ENCODE measurements around the gene NAV2.
"Not testable (repeated sequence)": the region's sequence is repeated elsewhere in the genome, so short reads cannot be mapped to it uniquely, and the experiment has no call there.

Gene NAV2

DNA sequence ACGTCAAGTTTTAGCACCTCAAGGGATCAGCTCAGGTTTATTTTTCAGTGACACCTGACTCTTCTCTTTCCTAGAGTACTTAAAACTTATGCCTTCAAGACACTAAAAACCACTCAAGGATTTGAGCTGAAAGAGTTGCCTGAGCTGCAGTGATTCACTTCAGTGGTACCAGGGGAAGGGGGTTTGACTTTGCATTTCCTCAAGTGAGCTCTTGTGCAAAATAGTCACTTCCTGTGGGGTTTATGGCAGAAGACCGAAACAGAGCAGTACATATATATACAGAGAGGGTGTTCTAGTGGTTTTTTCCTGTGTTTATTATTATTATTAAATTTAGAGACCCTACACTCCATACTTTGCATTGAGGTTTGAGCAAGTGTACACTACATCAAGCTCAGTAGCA lies 386.9 kb downstream of the NAV2 start:
- no peak for DNase-seq

DNA sequence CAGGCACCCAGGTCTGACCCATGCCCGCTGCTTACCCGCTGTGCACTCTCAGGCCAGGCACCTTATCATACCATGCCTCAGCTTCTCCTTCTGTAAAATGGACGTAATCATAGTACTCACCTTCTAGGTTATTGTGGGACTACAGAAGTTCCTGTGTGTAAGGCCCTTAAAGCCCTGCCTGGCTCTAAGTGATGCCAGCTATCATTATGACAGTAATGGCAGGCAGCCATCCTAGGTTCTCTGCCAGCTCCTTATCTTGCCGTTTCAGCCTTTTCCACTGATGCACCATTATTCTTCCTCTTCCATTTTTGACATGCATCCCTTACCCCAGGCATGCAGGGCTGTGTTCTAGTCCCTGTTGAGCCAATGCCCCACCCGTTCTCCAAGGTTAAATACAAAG lies 389.8 kb downstream of the NAV2 start:
- no peak for DNase-seq

GRCh38 chr11:20103281-20103680 lies 390.6 kb downstream of the NAV2 start:
- DNase-seq = no peak

DNA sequence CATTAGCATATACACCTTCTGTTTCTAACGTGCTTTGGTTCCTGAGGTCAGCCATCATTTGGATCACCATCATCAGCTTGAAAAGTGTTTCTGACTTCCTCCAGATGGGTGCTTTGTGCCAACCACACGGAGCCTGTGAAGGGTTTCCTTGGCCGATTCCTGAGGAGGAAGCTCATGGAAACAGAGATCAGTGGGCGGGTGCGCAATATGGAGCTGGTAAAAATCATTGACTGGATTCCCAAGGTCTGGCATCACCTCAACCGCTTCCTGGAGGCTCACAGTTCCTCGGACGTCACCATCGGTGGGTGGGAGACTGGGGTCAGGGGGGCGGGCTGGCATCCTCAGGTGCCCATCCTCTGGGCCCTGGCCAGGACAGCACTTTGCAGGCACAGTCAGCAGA lies 392.8 kb downstream of the NAV2 start:
- no peak for DNase-seq

- no peak for DNase-seq
Observed at GRCh38 chr11:20109731-20110445, 397.3 kb downstream of the NAV2 start.

- peak; percentile 40 for DNase-seq
Observed at GRCh38 chr11:20110908-20111669, 398.5 kb downstream of the NAV2 start.

DNA sequence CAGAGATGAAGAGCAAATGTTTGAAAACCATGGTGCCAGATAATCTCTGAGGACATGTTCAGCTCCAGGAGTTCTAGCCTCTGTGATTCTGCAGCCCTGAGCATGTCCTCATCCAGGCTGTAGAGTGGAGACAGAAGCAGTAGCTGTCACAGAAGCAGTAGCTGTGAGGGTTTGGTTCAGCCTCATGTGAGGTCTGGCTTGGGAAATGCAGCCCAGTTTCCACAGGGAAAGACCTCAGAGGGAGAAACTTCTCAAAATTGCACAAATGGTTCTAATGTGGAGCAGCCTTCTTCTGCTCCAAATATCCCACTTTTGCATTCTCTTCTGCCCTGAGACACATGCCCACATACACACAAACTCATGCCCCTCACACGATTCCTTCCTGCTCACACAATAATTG lies 399.2 kb downstream of the NAV2 start:
- DNase-seq = no peak

GRCh38 chr11:20112291-20113148 lies 399.9 kb downstream of the NAV2 start:
- DNase-seq = no peak

DNA sequence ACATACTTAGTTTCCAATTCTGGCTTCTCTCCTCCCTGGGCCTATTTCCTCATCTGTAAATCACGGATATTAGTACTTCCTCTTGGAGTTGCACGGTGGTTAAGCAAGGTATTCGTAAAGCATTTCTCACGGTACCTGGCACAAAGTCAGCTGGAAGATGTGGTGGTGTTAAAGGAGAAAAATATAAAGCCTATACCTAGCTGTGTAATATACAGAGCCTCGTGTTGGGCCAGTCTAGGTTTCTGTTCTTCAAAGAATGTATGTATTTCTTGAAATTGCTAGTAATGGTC lies 400.5 kb downstream of the NAV2 start:
- DNase-seq = no peak

DNA sequence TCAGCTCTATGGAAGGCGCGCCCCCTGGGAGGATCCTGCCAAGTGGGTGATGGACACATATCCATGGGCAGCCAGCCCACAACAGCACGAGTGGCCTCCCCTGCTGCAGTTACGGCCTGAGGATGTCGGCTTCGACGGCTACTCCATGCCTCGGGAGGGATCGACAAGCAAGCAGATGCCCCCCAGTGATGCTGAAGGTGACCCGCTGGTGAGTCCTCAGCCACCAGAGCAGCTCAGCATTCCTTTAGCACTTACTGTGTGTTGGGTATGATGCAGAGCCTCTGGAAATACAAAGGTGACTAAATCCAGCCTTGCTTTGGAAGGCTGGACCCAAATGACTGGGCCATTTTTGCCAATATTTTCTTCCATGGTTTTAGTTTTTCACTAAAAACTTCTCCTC lies 402.0 kb downstream of the NAV2 start:
- no peak for DNase-seq

- DNase-seq = no peak
Observed at GRCh38 chr11:20116825-20117224, 404.2 kb downstream of the NAV2 start.

DNA sequence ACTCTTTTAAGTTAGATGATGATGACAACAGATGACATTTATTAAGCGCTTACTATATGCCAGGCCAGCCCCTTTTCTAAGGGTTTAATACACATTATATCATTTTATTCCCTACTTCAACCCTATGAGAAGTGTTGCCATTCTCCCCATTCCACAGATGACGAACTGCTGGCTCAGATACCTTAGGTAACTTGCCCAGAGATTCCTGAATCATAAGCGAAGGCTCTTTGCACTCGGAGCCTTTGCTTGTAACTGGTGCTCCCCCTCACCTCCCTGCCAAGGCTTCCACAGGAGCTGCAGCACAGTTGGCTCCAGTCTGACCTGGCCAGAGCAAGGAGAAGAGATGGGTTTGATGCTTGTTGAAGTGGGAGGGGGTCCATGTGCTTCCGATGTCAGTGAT lies 404.7 kb downstream of the NAV2 start:
- no peak for DNase-seq

DNA sequence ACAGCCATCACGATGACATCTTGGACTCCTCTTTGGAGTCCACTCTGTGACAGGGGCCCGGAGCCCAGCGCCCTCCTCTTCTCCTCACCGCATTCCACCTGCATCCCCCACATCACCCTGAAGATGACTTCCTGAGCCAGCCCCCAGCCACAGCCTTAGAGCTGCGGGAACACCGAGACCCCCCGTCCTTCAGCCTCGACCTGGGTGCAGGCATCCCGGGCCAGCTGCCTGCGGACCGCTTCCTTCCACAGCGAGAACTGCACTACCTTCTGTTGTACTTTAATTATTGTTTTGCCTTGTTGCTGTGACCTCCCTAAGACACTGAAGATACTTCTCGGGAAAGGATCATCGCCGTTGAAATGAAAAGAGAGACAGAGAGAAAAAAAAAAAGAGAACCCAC lies 405.6 kb downstream of the NAV2 start:
- no peak for DNase-seq

DNA sequence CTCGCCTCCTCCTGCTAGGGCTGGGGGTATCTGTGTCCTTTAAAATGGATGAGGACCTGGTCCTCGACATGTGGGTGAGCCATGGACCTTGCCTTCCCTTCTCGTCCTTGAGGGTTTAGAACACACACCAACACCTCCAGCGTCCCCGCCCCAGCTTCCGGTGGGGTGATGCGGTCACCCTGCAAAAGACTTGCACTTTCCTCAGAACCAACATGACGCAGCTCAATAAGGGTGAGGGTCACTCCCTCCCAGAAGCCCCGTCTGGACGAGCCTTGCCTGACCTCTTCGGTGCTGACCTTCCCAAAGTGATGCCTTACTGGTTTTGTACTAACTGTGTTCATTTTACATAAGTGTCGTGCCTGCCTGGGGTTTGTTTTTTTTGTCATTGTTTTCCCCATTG lies 406.7 kb downstream of the NAV2 start:
- DNase-seq = no peak

GRCh38 chr11:20120134-20120925 lies 407.7 kb downstream of the NAV2 start:
- DNase-seq = no peak

DNA sequence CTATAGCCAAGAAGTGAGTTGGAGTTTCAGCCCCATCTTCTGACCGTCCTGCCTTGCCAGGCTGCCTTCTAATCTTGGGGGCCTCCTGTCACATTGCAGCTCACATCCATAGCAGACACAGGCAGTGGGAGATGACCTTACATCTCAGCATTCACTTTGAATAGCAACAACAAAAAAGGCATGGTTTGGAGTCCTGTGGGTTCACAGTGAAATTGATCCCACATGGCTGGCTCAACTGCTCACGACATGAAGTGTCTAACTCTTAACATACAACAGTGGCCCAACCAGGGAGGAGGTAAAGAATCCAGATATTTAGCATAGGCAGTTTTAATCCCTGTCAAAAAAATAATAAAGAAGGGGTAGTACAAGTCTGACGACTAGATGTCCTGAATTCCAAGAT lies 409.5 kb downstream of the NAV2 start:
- DNase-seq = no peak

GRCh38 chr11:20125927-20126326 lies 413.3 kb downstream of the NAV2 start:
- no peak for DNase-seq

DNA sequence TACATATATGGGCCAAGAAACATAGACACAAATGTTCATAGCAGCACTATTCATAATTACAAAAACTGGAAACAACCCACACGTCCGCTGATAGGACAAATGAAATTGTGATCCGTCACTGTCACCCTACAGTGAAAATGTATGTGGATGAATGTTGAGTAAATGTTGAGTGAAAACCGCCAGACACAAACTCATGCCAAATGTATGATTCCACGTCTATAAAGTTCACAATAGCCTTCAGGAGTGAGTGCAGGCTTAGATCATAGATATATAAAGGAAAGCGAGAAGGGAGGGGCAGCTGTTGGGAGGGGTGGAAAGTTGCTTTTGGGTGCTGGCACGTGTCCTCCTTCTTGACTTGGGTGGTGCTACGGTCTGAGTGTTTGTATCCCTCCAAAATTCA lies 414.1 kb downstream of the NAV2 start:
- no peak for DNase-seq

DNA sequence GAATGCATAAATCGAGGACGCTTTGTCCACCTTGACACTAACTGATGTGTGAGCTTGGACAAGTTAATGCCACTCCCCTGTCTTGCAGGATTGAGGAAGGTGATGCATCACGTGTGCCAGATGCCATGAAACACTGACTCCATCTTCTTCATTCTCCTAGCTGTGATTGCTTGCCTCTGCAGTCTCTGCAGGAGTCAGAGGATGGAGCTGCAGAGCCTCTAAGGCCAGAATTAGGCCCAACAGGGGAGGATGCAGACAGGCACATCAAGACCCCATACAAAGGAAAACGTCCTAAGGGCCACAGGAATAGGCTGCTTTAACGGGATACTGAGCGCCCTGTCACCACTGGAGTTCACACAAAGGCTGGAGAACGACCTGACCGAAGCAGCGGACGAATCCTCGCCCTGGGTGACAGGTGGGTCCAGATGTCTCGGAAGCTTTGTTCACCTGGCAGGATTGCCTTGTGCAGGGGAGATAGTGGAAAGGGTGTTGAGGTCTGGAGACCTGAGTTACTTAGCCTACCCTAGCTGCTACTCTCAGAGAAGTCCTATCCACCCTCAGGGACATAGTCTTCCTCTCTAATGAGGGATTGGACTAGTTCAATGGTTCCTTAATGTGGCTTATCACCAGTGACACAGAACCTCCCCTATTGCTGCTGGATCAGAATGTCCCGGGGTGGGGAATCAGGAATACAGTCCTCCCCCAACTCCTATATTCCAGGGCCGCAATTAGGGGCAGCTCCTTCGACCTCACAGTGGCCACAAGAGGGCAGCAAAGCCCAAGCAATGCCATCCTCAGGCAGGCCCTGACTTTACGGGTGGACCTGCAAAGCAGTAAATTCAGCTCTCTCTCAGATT lies 415.3 kb downstream of the NAV2 start:
- peak; percentile 81 for DNase-seq

DNA sequence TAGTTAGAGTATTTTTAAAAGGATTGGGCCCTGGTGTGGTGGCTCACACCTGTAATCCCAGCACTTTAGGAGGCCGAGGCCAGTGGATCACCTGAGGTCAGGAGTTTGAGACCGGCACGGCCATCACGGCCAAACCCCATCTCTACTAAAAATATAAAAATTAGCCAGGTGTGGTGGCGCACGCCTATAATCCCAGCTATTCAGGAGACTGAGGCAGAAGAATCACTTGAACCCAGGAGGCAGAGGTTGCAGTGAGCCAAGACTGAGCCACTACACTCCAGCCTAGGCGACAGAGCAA lies 415.8 kb downstream of the NAV2 start:
- not testable (repeated sequence) for DNase-seq

DNA sequence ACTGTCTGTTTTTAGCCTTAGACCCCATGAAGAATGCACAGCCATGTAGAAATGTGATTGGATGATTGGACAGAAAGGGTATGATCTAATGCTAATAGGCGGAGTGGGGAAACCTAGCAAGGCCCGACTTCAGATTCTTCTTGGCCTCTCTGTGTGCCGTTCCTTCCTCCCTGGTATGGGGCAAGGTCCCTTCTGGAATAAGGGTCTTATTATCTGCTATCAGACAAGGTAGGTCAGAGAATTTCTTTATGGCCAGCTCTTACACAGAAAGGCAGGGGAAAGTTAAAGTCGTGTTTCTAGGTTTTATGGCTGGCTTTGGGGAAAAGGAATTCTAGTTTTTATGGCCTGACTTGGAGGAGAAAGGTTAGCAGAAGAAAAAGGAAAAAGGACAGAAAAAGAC lies 417.0 kb downstream of the NAV2 start:
- no peak for DNase-seq
